GM12878 (cell line): ENCODE data around the gene CFB. TPM values are rescaled to one million over a fixed set of nuclear protein-coding genes. Genes with fewer than 3 reads are reported as not detected.
"Not testable (repeated sequence)": the region's sequence is repeated elsewhere in the genome, so short reads cannot be mapped to it uniquely, and the experiment has no call there.

ENCODE experiments used
- ATAC-seq: fragments of 200-7000 bp; cut with Tn5 transposase; 3 replicates; pipeline ENCODE4 v1.9.1; 2020; ENCODE audit warnings: mild to moderate bottlenecking, moderate library complexity
- BruUV-seq: library from RNA; stranded (reverse); fragments of 400-500 nt; replicated peaks from 2 replicates; lab custom pipeline; 2021; lab: Mats Ljungman, UMichigan
- CTCF ChIA-PET: fragments of 300-600 bp; sonication (Branson Sonifier 250); formaldehyde crosslinking; extraction: SDS; loops from one replicate; lab custom pipeline; 2021; ENCODE audit warnings: inconsistent platforms; lab: Yijun Ruan, JAX
- POLR2A ChIA-PET: fragments of 350-600 bp; formaldehyde crosslinking; extraction: SDS; loops from one replicate; lab custom pipeline; 2021; ENCODE audit warnings: inconsistent platforms; lab: Charles Lee
- RAD21 ChIA-PET: fragments of 300-600 bp; sonication (Branson Sonifier 250); formaldehyde crosslinking; loops from one replicate; lab custom pipeline; 2023; ENCODE audit warnings: antibody characterized with exemption; ENCODE audit not compliant: unreplicated experiment; lab: Charles Lee
- SMC1A ChIA-PET: fragments of 300-600 bp; sonication (Branson Sonifier 250); formaldehyde crosslinking; loops from one replicate; lab custom pipeline; 2023; ENCODE audit not compliant: unreplicated experiment, uncharacterized antibody; lab: Charles Lee
- DNase-seq: peaks from one replicate; pipeline ENCODE4 v3.0.0-alpha.2; 2011; ENCODE audit warnings: low read depth, low spot score
- FAIRE-seq: peaks from 3 replicates; lab custom pipeline; 2011; peaks lifted over from hg19 to GRCh38; lab: Jason Lieb, UNC
- H2AFZ ChIP-seq: 2 replicates; pipeline ENCODE4 v1.6.0; 2011; ENCODE audit warnings: low read depth, low read length, control low read depth; ENCODE audit not compliant: control insufficient read depth
- H3K27ac ChIP-seq: 2 replicates; pipeline ENCODE4 v1.5.1; 2011; ENCODE audit warnings: control low read depth; ENCODE audit not compliant: control insufficient read depth, insufficient read depth
- H3K27me3 ChIP-seq, 2 experiments: replicated peaks in 1 of 2; 2 replicates each; pipeline versions ENCODE4 v1.6.0 to v1.6.1; 2011; ENCODE audit warnings: low read length in 1 of 2; ENCODE audit not compliant: control insufficient read depth in 2 of 2, insufficient read depth in 2 of 2
- H3K36me3 ChIP-seq, 2 experiments: 2 replicates each; pipeline ENCODE4 v1.5.1; 2011; ENCODE audit warnings: low read length in 1 of 2; ENCODE audit not compliant: control insufficient read depth in 2 of 2, insufficient read depth in 2 of 2
- H3K4me1 ChIP-seq: 2 replicates; pipeline ENCODE4 v1.6.1; 2011; ENCODE audit warnings: mild to moderate bottlenecking, low read length, moderate library complexity, mixed read lengths; ENCODE audit not compliant: control insufficient read depth, insufficient read depth
- H3K4me2 ChIP-seq: 2 replicates; pipeline ENCODE4 v1.6.0; 2011; ENCODE audit warnings: control low read depth; ENCODE audit not compliant: control insufficient read depth, insufficient read depth
- H3K4me3 ChIP-seq: fragments of 200-600 bp; sonication (generic); 2 replicates; pipeline ENCODE4 v1.5.1; 2016
- H3K79me2 ChIP-seq: 2 replicates; pipeline ENCODE4 v1.6.0; 2011; ENCODE audit warnings: low read length; ENCODE audit not compliant: control insufficient read depth, insufficient read depth
- H3K9ac ChIP-seq: 2 replicates; pipeline ENCODE4 v1.8.0; 2011; ENCODE audit warnings: low read length, control low read depth, mixed read lengths; ENCODE audit not compliant: control insufficient read depth, insufficient read depth
- H3K9me3 ChIP-seq: replicated peaks from 3 replicates; pipeline ENCODE4 v1.5.1; 2011; ENCODE audit warnings: mild to moderate bottlenecking, low read length; ENCODE audit not compliant: control insufficient read depth, insufficient read depth
- H4K20me1 ChIP-seq: 2 replicates; pipeline ENCODE4 v1.6.0; 2011; ENCODE audit not compliant: control insufficient read depth, insufficient read depth
- ASH2L ChIP-seq: fragments of 300-600, 200-600 bp; sonication (generic); IDR thresholded peaks from 2 replicates; pipeline ENCODE4 v1.6.1; 2017; ENCODE audit warnings: low read depth, mild to moderate bottlenecking, borderline replicate concordance
- EGR1 ChIP-seq, 2 experiments: IDR thresholded peaks; 1 replicate in 1 of 2; 2 replicates in 1 of 2; pipeline ENCODE4 v1.6.1; 2011 to 2012; ENCODE audit warnings: low read depth in 2 of 2, low read length in 2 of 2, borderline replicate concordance in 1 of 2, mild to moderate bottlenecking in 1 of 2, moderate library complexity in 1 of 2
- HDGF ChIP-seq: fragments of 450-650 bp; IDR thresholded peaks from 2 replicates; pipeline ENCODE4 v1.6.1; 2016; ENCODE audit warnings: antibody characterized with exemption
- LARP7 ChIP-seq: fragments of 450-650 bp; IDR thresholded peaks from 2 replicates; pipeline ENCODE4 v1.6.1; 2017; ENCODE audit warnings: mild to moderate bottlenecking
- RUNX3 ChIP-seq: IDR thresholded peaks from 2 replicates; pipeline ENCODE4 v1.6.1; 2012; ENCODE audit warnings: low read length, inconsistent platforms
- SP1 ChIP-seq: IDR thresholded peaks from one replicate; pipeline ENCODE4 v1.6.1; 2011; ENCODE audit warnings: low read depth, low read length
- SPI1 ChIP-seq: IDR thresholded peaks from 2 replicates; pipeline ENCODE4 v1.6.1; 2011; ENCODE audit warnings: low read depth, mild to moderate bottlenecking, low read length, moderate library complexity, borderline replicate concordance; ENCODE audit not compliant: insufficient read depth
- ZBTB40 ChIP-seq: fragments of 450-650 bp; IDR thresholded peaks from 2 replicates; pipeline ENCODE4 v1.6.1; 2016; ENCODE audit warnings: mild to moderate bottlenecking, moderate library complexity, borderline replicate concordance
- WGBS: methylation state at CpG from one replicate; pipeline ENCODE4 v1.1.6; 2016; ENCODE audit warnings: low lambda C conversion rate; ENCODE audit not compliant: insufficient replicate concordance, insufficient coverage; ENCODE audit errors: missing lambda C conversion rate; 5-methylcytosine and 5-hydroxymethylcytosine counted together
- in situ Hi-C: fragments of 300-500 bp; cut with MboI; formaldehyde crosslinking; loops from 9 replicates; pipeline ENCODE4 v1.14.3; 2018; ENCODE audit warnings: mixed read lengths
- intact Hi-C: fragments of 100-400 bp; cut with micrococcal nuclease; formaldehyde crosslinking; loops from one replicate; pipeline ENCODE4 v1.14.2; 2022; ENCODE audit not compliant: unreplicated experiment
- polyA plus RNA-seq, 11 experiments: library from polyadenylated mRNA; depleted of rRNA in 4 of 11; unstranded in 6 of 11; stranded (reverse) in 5 of 11; fragments of >200 nt; fragmentation: Nextera tagmentation in 4 of 11; fragmentation: Illumina TruSeq in 1 of 11; extraction: Ambion mirVana in 4 of 11; extraction: Trizol in 1 of 11; gene quantifications; 1 replicate in 1 of 11; 2 replicates in 10 of 11; pipeline versions ENCODE4 v1.2.1 to v1.2.3, GENCODE V29; 2011 to 2016; ENCODE audit warnings: inconsistent platforms in 2 of 11, missing spikeins in 2 of 11, low read depth in 1 of 11
- total RNA-seq, 4 experiments: library from RNA; depleted of rRNA in 3 of 4; stranded (reverse); fragments of >200 nt in 3 of 4; fragmentation: Illumina TruSeq in 1 of 4; extraction: Trizol in 1 of 4; gene quantifications; 2 replicates each; pipeline versions ENCODE4 v1.2.1 to v1.2.3, GENCODE V29; 2013 to 2021

The CFB gene
- total and polyA plus RNA-seq, 10 of the 15 experiments (the other 5 are each of a cell fraction or from before 2014, with no cell fraction given): 0.09 to 1.7 (median 0.44) TPM; not detected in 7

GRCh38 chr6:31971993-31972708 is 26.3 kb downstream of the CFB start, which contains the start of gene DXO (continued):
- TF ChIP-seq ZBTB40 (peak; percentile 97), ASH2L (0 out of 2 replicates have a peak, but pooled peaks have one; percentile 90), SP1 (peak; percentile 74)

GRCh38 chr6:31972709-31973350 is 26.9 kb downstream of the CFB start:
- peak overlapping the region; percentile 99 for H3K27ac ChIP-seq
- no peak for TF ChIP-seq RUNX3
- 0 out of 2 replicates have a peak, but pooled peaks have one; percentile 0 for TF ChIP-seq SPI1
- 0 out of 3 replicates have a peak, but pooled peaks of 1 of the 2 experiments have one; percentile 0 for TF ChIP-seq EGR1 (IDR thresholded peaks at IDR 0.05; ENCODE audit: borderline replicate concordance in 1 of 2, low read depth in 2 of 2, low read length in 2 of 2)
- TF ChIP-seq LARP7: peak; percentile 0; the same call in 1 of the 2 replicates
- TF ChIP-seq HDGF: peak; percentile 25; the same call in 1 of the 2 replicates
- H3K9me3 ChIP-seq: no peaks in the 10 kb centered on the region
- in situ Hi-C loops (loop anchor here (10.0 kb wide), 1 partner anchor 62 kb away; the partner anchor contains the start of gene CYP21A2), intact Hi-C loops (loop anchor here (1.0 kb wide), 1 partner anchor 14 kb away; the partner anchor contains the start of gene SKIC2)
- peaks cover 13% of the 10 kb centered on the region for H3K4me1 ChIP-seq
- ChIA-PET POLR2A (interaction anchor here (1.1 to 4.3 kb wide), 3 partner anchors 15 to 77 kb away, joined by 5 to 48 read pairs (median 5); partner anchors contain the start of genes NELFE, SKIC2 and ZBTB12), SMC1A (interaction anchor here (1.8 kb wide), 1 partner anchor 14 kb away, joined by 17 read pairs; the partner anchor contains the start of genes NELFE and SKIC2), CTCF (interaction anchor here (1.3 to 3.1 kb wide), 3 partner anchors 8 to 20 kb away, joined by 4 to 10 read pairs (median 7); no protein-coding TSS in a partner anchor), RAD21 (interaction anchor here (1.1 to 1.9 kb wide), 2 partner anchors 14 to 143 kb away, joined by 5 to 11 read pairs; partner anchors contain the start of genes NELFE and SKIC2)
- BruUV-seq: TSS peak; percentile 76
- H3K36me3 ChIP-seq: peaks cover 2 to 4% of the 10 kb centered on the region in 2 experiments; a peak in 2 of 4 replicates
- H3K4me2 ChIP-seq: peak overlapping the region; percentile 100
- H3K27me3 ChIP-seq: no peaks in the 10 kb centered on the region
- peaks cover 22% of the 10 kb centered on the region for H3K79me2 ChIP-seq
- peak overlapping the region; percentile 66 for H3K4me3 ChIP-seq
- peak overlapping the region; percentile 99 for H2AFZ ChIP-seq
- ATAC-seq (no peak), DNase-seq (no peak), FAIRE-seq (no peak)
- no peaks in the 10 kb centered on the region for H4K20me1 ChIP-seq
- peak overlapping the region; percentile 90 for H3K9ac ChIP-seq
- WGBS: 4% methylated on average over 19 of the region's 19 CpGs

GRCh38 chr6:31976065-31976464 is 30.2 kb downstream of the CFB start:
- in situ Hi-C loops: loop anchor here (10.0 kb wide), 1 partner anchor 59 kb away; the partner anchor contains the start of gene CYP21A2
- H4K20me1 ChIP-seq, CTCF ChIA-PET, DNase-seq, FAIRE-seq, RAD21 ChIA-PET, BruUV-seq, H3K9ac ChIP-seq, H3K4me2 ChIP-seq, H3K4me3 ChIP-seq, H3K36me3 ChIP-seq, H2AFZ ChIP-seq, H3K27ac ChIP-seq, H3K4me1 ChIP-seq, intact Hi-C loops, SMC1A ChIA-PET, ATAC-seq, H3K9me3 ChIP-seq, H3K27me3 ChIP-seq: not testable (repeated sequence)
- 91% methylated on average over 10 of the region's 30 CpGs for WGBS
- peaks cover 15% of the 10 kb centered on the region for H3K79me2 ChIP-seq
- POLR2A ChIA-PET: interaction anchor here (0.7 kb wide), 2 partner anchors 95 to 1362 kb away, joined by 3 to 5 read pairs; no protein-coding TSS in a partner anchor
